ENCODE results near the gene ARHGAP44.

ARHGAP44 gene

DNA sequence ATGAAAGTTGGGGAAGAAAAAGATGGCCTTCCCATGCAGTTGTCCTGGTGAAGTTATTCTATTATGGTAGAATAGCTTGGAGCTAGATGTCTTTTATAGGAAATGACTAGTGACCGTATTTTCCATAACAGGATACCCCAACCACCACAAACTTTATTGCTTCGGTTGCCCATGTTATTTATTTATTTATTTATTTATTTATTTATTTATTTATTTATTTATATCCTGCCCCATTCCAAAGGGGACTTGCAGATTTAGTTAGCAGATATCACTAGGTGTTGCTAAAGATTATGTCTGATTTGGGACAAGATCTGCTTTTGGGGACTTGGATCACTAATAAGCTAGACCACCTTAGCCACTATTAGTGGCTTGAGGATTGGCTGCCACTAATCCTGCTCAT, 68.3 kb downstream of the ARHGAP44 start:
- H4K91ac ChIP-seq (ENCODE audit: low read depth, low read length) = no peak overlapping the region
- no peak overlapping the region for H2AFZ ChIP-seq (ENCODE audit: insufficient read depth, low read length, poor library complexity)
- no peak overlapping the region for H2BK120ac ChIP-seq (ENCODE audit: insufficient read depth, low read length, poor library complexity)
- H3K9ac ChIP-seq (ENCODE audit: low read length) = no peak overlapping the region
- no peak overlapping the region for H3K4me3 ChIP-seq (ENCODE audit: low read depth, low read length)
- H3K36me3 ChIP-seq (ENCODE audit: control insufficient read depth in 1 of 2, insufficient read depth in 2 of 2, low read length in 2 of 2) = no peaks in the 10 kb centered on the region
- no peak overlapping the region for H3K4me2 ChIP-seq (ENCODE audit: low read length)
- DNase-seq = no peak
- peaks cover 2% of the 10 kb centered on the region for H3K9me3 ChIP-seq (ENCODE audit: insufficient read depth, low read depth, low read length)
- no peak overlapping the region for H3K27ac ChIP-seq (ENCODE audit: low read depth, low read length)
- H3K79me2 ChIP-seq (ENCODE audit: control insufficient read depth, insufficient read depth, low read length, poor library complexity) = no peaks in the 10 kb centered on the region
- H4K12ac ChIP-seq (ENCODE audit: low read depth, low read length) = no peak overlapping the region
- H3K18ac ChIP-seq (ENCODE audit: low read length) = no peak overlapping the region
- H3K4ac ChIP-seq (ENCODE audit: low read depth, low read length) = no peak overlapping the region
- no peak overlapping the region for H3K23ac ChIP-seq (ENCODE audit: low read length)
- no peaks in the 10 kb centered on the region for H3K79me1 ChIP-seq (ENCODE audit: low read length)
- H3K4me1 ChIP-seq (ENCODE audit: control insufficient read depth in 1 of 2, insufficient read depth in 2 of 2, low read length in 2 of 2) = no peaks in the 10 kb centered on the region
- no peak overlapping the region for H3K14ac ChIP-seq (ENCODE audit: low read length)
- H2BK5ac ChIP-seq (ENCODE audit: low read depth, low read length, poor library complexity) = no peak overlapping the region
- no CpG with 5 or more reads among the region's 2 CpGs for WGBS (ENCODE audit: extremely low coverage, insufficient coverage, insufficient read length)
- no peaks in the 10 kb centered on the region for H3K27me3 ChIP-seq (ENCODE audit: insufficient read depth, low read length)
- no peak overlapping the region for H4K8ac ChIP-seq (ENCODE audit: low read depth, low read length)
- H2BK12ac ChIP-seq (ENCODE audit: low read length) = no peak overlapping the region
- H2AK5ac ChIP-seq (ENCODE audit: low read length) = no peak overlapping the region

DNA sequence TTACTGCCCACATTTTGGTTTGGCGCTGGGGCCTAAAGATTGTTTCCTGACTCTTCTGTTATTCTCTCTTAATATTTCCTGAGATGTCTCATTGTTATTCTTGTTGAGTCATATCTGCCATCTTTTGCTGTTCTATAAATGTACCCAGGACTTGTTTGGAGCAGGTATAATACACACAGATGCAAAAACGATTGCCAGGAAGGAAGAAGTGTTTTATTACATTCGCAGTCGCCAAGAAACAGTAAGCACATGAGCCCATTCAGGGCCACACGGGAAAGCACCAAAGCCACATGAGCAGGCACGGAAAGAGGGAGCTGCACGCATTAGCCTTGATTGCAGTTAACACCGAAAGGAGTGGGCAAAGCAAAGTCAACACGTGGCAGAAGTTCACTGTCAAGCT, 70.2 kb downstream of the ARHGAP44 start:
- no peak overlapping the region for H2BK12ac ChIP-seq (ENCODE audit: low read length)
- H3K4ac ChIP-seq (ENCODE audit: low read depth, low read length) = no peak overlapping the region
- no peak for DNase-seq
- H2AK5ac ChIP-seq (ENCODE audit: low read length) = no peak overlapping the region
- H4K12ac ChIP-seq (ENCODE audit: low read depth, low read length) = no peak overlapping the region
- no peaks in the 10 kb centered on the region for H3K36me3 ChIP-seq (ENCODE audit: control insufficient read depth in 1 of 2, insufficient read depth in 2 of 2, low read length in 2 of 2)
- no peak overlapping the region for H3K27ac ChIP-seq (ENCODE audit: low read depth, low read length)
- H3K4me3 ChIP-seq (ENCODE audit: low read depth, low read length) = no peak overlapping the region
- no peaks in the 10 kb centered on the region for H3K4me1 ChIP-seq (ENCODE audit: control insufficient read depth in 1 of 2, insufficient read depth in 2 of 2, low read length in 2 of 2)
- H2BK5ac ChIP-seq (ENCODE audit: low read depth, low read length, poor library complexity) = no peak overlapping the region
- no peak overlapping the region for H2AFZ ChIP-seq (ENCODE audit: insufficient read depth, low read length, poor library complexity)
- no peaks in the 10 kb centered on the region for H3K27me3 ChIP-seq (ENCODE audit: insufficient read depth, low read length)
- no peak overlapping the region for H4K8ac ChIP-seq (ENCODE audit: low read depth, low read length)
- no peak overlapping the region for H3K9ac ChIP-seq (ENCODE audit: low read length)
- H2BK120ac ChIP-seq (ENCODE audit: insufficient read depth, low read length, poor library complexity) = no peak overlapping the region
- WGBS (ENCODE audit: extremely low coverage, insufficient coverage, insufficient read length) = no CpG with 5 or more reads among the region's 9 CpGs
- no peak overlapping the region for H3K14ac ChIP-seq (ENCODE audit: low read length)
- H3K18ac ChIP-seq (ENCODE audit: low read length) = no peak overlapping the region
- no peak overlapping the region for H3K23ac ChIP-seq (ENCODE audit: low read length)
- no peaks in the 10 kb centered on the region for H3K9me3 ChIP-seq (ENCODE audit: insufficient read depth, low read depth, low read length)
- no peaks in the 10 kb centered on the region for H3K79me1 ChIP-seq (ENCODE audit: low read length)
- H3K4me2 ChIP-seq (ENCODE audit: low read length) = no peak overlapping the region
- no peaks in the 10 kb centered on the region for H3K79me2 ChIP-seq (ENCODE audit: control insufficient read depth, insufficient read depth, low read length, poor library complexity)
- no peak overlapping the region for H4K91ac ChIP-seq (ENCODE audit: low read depth, low read length)

DNA sequence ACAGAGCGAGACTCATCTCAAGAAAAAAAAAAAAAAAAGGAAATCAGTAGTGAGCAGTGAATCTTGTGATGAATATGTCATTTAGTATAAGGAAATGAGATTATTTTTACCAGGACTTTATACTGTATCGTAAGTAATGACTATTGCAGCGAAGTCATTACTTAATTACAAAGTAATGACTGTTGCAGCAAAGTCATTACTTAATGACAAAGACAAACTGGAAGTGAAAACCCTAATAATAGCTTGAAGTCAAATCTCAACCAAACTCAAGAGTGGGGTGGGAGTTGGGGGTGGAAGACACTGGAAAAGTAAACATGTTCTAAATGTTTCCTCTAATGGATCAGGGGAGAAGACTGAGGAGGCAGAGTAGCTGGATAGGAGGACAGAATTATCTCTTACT, 76.5 kb downstream of the ARHGAP44 start:
- Histone ChIP-seq H3K4me2 (ENCODE audit: low read length) (no peak overlapping the region), H3K23ac (ENCODE audit: low read length) (no peak overlapping the region), H3K36me3 (ENCODE audit: control insufficient read depth in 1 of 2, insufficient read depth in 2 of 2, low read length in 2 of 2) (no peaks in the 10 kb centered on the region), H2AK5ac (ENCODE audit: low read length) (no peak overlapping the region), H3K18ac (ENCODE audit: low read length) (no peak overlapping the region), H2BK12ac (ENCODE audit: low read length) (no peak overlapping the region), H2BK5ac (ENCODE audit: low read depth, low read length, poor library complexity) (no peak overlapping the region), H3K14ac (ENCODE audit: low read length) (no peak overlapping the region), H2AFZ (ENCODE audit: insufficient read depth, low read length, poor library complexity) (no peak overlapping the region), H3K79me2 (ENCODE audit: control insufficient read depth, insufficient read depth, low read length, poor library complexity) (no peaks in the 10 kb centered on the region), H4K91ac (ENCODE audit: low read depth, low read length) (no peak overlapping the region), H3K27me3 (ENCODE audit: insufficient read depth, low read length) (no peaks in the 10 kb centered on the region), H3K4me1 (ENCODE audit: control insufficient read depth in 1 of 2, insufficient read depth in 2 of 2, low read length in 2 of 2) (no peaks in the 10 kb centered on the region), H3K79me1 (ENCODE audit: low read length) (no peaks in the 10 kb centered on the region), H3K9ac (ENCODE audit: low read length) (no peak overlapping the region), H3K27ac (ENCODE audit: low read depth, low read length) (no peak overlapping the region), H3K4ac (ENCODE audit: low read depth, low read length) (no peak overlapping the region), H2BK120ac (ENCODE audit: insufficient read depth, low read length, poor library complexity) (no peak overlapping the region), H3K4me3 (ENCODE audit: low read depth, low read length) (no peak overlapping the region), H4K12ac (ENCODE audit: low read depth, low read length) (no peak overlapping the region), H4K8ac (ENCODE audit: low read depth, low read length) (no peak overlapping the region), H3K9me3 (ENCODE audit: insufficient read depth, low read depth, low read length) (no peaks in the 10 kb centered on the region)
- no peak for DNase-seq
- WGBS (ENCODE audit: extremely low coverage, insufficient coverage, insufficient read length) = no CpG with 5 or more reads among the region's 3 CpGs

DNA sequence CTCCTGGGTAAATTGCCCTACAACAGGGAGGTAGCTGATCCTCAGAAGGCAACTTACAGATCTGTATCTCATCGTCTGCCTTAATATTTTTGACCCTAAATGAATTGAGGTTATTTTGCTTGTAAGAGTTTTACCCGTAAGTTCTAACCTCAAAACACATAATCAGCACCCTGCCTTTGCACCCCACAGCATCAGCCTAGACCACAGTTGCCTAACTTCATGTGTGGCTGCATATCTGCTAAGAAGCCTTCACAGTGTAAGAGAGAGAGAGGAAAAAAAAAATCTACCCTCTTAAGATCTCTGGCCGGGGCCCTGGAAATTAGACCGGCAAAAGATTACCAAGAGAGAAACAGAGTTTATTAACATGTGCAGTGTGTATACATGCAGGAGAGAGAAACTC, 76.9 kb downstream of the ARHGAP44 start:
- no peak overlapping the region for H2BK5ac ChIP-seq (ENCODE audit: low read depth, low read length, poor library complexity)
- WGBS (ENCODE audit: extremely low coverage, insufficient coverage, insufficient read length) = no CpG with 5 or more reads among the region's 4 CpGs
- H3K4me2 ChIP-seq (ENCODE audit: low read length) = no peak overlapping the region
- H4K91ac ChIP-seq (ENCODE audit: low read depth, low read length) = no peak overlapping the region
- DNase-seq = no peak
- no peaks in the 10 kb centered on the region for H3K79me2 ChIP-seq (ENCODE audit: control insufficient read depth, insufficient read depth, low read length, poor library complexity)
- no peaks in the 10 kb centered on the region for H3K36me3 ChIP-seq (ENCODE audit: control insufficient read depth in 1 of 2, insufficient read depth in 2 of 2, low read length in 2 of 2)
- no peak overlapping the region for H3K4ac ChIP-seq (ENCODE audit: low read depth, low read length)
- H2BK120ac ChIP-seq (ENCODE audit: insufficient read depth, low read length, poor library complexity) = no peak overlapping the region
- H2AFZ ChIP-seq (ENCODE audit: insufficient read depth, low read length, poor library complexity) = no peak overlapping the region
- H3K9ac ChIP-seq (ENCODE audit: low read length) = no peak overlapping the region
- H3K14ac ChIP-seq (ENCODE audit: low read length) = no peak overlapping the region
- no peaks in the 10 kb centered on the region for H3K4me1 ChIP-seq (ENCODE audit: control insufficient read depth in 1 of 2, insufficient read depth in 2 of 2, low read length in 2 of 2)
- H3K9me3 ChIP-seq (ENCODE audit: insufficient read depth, low read depth, low read length) = no peaks in the 10 kb centered on the region
- H2BK12ac ChIP-seq (ENCODE audit: low read length) = no peak overlapping the region
- no peaks in the 10 kb centered on the region for H3K79me1 ChIP-seq (ENCODE audit: low read length)
- no peak overlapping the region for H3K23ac ChIP-seq (ENCODE audit: low read length)
- H4K12ac ChIP-seq (ENCODE audit: low read depth, low read length) = no peak overlapping the region
- no peak overlapping the region for H3K18ac ChIP-seq (ENCODE audit: low read length)
- H3K27me3 ChIP-seq (ENCODE audit: insufficient read depth, low read length) = no peaks in the 10 kb centered on the region
- no peak overlapping the region for H3K27ac ChIP-seq (ENCODE audit: low read depth, low read length)
- no peak overlapping the region for H3K4me3 ChIP-seq (ENCODE audit: low read depth, low read length)
- no peak overlapping the region for H2AK5ac ChIP-seq (ENCODE audit: low read length)
- no peak overlapping the region for H4K8ac ChIP-seq (ENCODE audit: low read depth, low read length)
